Stimulated activated CD8-positive, alpha-beta memory T cell treated with anti-CD3 and anti-CD28 coated beads, Interleukin-7, amount 100 ng/mL, for 24 hours (primary cell): ENCODE measurements around the gene C1orf210.

ENCODE experiments used
- DNase-seq: peaks from one replicate; pipeline ENCODE4 v3.0.0-alpha.2; 2020; ENCODE audit warnings: low read depth

The C1orf210 gene

DNA sequence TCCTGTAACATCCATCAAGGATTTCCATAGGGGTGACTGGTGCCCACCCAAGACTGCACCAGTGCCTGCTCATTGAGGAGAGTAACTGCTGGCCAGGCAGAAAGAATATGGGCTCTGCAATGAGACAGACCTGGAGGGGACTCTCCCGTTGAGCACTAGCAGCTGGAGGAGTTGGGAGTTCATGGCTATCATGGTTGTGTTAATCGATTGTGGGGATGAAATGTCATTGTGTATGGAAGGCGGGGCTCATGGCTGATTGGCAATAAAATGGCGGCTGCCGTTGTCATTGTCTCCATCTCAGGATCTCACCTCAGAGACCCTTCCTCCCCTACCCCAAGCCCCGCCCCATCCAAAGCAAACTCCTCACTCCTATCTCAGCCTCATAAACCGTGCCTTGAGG, 11.7 kb downstream of the C1orf210 start:
- DNase-seq = no peak

DNA sequence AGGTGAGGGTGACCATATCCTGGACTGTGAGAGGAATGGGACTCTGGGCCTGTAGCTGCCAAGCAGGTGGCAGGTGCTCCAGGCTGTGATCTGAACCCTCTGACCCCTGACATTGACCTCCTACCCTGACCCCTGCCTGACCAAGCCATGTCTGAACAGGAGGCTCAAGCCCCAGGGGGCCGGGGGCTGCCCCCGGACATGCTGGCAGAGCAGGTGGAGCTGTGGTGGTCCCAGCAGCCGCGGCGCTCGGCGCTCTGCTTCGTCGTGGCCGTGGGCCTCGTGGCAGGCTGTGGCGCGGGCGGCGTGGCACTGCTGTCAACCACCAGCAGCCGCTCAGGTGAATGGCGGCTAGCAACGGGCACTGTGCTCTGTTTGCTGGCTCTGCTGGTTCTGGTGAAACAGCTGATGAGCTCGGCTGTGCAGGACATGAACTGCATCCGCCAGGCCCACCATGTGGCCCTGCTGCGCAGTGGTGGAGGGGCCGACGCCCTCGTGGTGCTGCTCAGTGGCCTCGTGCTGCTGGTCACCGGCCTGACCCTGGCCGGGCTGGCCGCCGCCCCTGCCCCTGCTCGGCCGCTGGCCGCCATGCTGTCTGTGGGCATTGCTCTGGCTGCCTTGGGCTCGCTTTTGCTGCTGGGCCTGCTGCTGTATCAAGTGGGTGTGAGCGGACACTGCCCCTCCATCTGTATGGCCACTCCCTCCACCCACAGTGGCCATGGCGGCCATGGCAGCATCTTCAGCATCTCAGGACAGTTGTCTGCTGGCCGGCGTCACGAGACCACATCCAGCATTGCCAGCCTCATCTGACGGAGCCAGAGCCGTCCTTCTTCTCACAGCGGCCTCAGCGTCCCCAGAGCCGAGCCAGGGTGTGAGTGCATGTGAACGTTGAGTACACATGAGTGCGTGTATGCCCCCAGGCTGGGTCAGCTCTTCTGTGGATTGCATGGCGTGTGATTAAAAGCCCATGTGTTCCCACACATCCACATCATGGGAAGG, 12.5 kb downstream of the C1orf210 start:
- no peak for DNase-seq

DNA sequence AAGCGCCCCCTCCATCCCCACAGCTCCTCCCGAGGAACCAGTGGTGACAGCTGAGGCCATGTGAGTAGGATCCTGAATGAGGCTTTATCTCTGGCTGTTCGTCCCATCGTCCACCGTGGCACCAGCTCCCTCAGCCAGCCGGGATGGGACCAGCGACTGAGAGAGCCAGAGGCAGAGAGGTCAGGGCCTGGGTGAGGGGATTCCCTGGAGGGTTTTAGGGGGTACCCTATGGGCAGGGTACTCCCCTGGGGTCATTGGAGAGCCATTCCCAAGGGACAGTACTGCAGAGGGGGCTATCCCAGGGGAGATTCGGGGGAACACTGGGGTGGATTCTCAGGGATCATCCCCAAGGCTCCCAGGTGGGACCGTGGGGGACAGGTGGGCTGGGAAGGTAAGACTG, 13.2 kb downstream of the C1orf210 start:
- DNase-seq = no peak

DNA sequence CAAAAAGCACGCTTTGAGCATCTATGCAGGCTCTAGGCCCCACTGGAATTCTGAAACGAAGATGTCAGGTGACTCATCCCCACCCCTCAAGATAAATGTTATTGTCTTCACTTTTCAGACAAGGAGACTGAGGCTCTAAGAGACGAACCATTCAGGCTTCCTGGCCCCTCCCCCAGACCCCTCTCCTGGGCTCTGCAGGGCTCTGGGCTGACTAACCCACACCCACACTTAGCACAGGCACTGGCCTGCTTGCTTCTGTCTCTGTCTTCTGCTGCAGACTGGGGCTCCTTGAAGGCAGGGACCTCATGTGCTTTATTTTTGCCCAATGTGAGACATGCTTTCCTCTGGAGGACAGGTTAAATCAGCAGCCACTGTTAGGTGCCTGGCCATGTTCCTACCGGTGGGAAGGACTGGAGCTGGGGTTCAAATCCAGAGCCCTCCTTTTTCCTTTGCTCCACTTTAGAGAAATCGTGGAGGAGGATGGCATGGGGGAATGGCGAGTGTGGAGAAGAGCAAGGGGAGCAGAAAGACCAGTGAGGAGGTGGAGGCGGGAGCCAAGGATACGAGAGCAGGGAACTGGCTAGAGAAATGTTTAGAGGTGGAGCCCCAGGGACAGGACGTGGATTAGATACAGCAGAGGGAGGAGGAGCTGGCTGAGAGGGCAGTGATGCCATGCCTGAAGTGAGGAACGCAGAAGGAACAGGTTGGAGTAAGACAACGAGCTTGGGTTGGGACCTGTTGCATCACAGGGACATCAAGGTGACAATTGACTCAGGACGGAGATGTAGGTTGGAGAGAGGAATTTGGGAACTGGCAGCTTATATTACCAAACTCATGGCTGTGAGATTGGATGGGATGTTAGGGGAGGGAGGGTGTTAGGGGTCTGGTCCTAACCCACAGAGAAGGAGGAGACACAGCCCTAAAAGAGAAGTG, 13.9 kb downstream of the C1orf210 start:
- DNase-seq = no peak

DNA sequence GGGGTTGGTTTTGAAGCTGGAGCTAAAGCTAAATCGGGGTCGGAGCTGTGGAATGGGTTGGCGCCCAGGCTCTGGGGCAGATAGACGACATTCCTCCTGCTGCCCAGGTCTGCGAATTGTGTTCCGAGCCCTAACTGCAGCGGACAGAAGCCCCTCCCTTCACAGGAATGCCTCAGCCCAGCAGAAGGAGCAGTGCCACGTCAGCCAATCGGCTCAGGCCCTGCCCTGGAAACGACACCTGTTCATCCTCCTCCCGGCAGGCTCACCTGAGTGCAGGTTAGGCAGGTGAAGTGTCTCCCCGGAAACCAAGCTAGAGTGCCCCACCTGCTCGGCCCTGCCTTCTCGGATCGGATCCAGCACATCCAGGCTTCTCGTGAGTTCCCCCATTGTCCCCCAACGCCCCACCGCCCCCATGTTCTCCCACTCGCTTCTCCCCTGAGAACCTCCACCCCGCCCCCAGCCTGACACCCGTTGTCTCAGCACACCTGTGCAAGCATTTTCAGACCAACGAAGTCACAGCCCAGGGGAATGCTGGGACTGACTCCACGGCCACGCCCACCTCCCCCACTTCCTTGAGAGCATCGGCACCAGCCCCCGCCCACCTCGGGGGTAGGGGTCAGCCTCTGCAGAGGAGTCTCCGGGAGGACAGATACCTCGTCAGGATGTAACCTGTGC, 14.8 kb downstream of the C1orf210 start:
- no peak for DNase-seq

DNA sequence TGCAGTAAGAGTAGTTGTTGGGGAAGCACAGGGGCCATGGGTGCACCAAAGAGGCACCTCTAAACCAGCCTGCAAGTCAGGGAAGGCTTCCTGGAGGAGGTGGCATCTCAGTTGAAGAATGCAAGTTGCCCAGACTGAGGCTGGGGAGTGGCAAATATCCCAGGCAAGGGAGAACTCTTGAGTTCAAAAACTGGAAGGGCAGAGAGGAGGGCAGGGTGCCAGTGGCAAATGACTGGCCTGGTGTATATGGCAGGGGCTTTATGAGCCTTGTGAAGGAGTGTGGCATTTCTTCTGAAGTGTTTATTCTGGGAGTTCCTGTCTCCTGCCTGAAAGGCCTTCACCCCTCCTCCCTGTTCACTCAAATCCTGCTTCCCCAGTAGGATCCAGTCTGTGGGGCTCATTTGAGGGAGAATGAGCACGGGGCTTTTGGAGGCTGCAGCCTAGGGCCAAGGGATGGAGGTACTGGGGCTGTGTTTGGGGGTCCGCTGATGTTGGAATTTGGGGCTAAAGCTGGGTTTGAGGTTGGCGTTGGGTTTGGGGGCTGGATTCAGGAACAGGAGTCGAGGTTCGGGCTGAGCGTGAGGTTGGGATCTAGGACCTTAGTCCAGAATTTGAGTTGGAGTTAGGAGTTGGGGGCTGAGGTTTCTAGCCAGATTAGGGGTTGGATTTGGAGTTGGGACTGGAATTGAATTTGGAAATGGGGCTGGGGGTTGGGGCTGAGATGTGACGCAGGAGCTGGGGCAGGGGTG, 15.6 kb downstream of the C1orf210 start, which contains the start of gene TMEM125:
Gene TMEM125 (plus strand): TSS at position 357 of the 749 bp plus-strand sequence. CDS start 2,740 bp downstream, outside the sequence.
- DNase-seq = no peak

DNA sequence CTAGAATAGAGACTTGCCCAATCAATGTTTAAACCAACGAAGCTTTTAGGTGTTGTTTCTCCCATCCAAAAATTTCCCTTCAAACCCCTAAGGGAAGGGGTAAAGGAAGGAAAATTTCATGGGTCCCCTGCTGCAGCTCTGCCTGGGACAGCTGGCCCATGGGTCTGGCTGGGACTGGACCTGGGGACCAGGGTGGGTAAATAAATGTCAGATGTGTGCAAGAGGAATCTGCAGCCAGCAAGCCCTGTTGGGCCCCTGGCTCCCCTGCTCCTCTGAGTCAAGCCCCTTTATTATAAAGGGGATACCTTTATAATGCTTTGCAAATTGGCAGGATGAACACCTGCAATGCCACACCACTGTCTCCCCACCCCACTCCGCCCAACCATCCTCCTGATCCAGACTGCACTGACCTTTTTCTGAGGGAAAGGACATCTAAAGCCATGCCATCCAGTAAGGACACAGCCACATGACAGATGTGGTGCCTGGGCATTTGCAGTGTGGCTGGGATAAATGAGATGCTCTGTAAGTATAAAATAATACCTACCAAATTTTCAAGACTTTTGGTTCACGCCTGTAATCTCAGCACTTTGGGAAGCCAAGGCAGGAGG, 17.5 kb downstream of the C1orf210 start:
- DNase-seq = no peak

DNA sequence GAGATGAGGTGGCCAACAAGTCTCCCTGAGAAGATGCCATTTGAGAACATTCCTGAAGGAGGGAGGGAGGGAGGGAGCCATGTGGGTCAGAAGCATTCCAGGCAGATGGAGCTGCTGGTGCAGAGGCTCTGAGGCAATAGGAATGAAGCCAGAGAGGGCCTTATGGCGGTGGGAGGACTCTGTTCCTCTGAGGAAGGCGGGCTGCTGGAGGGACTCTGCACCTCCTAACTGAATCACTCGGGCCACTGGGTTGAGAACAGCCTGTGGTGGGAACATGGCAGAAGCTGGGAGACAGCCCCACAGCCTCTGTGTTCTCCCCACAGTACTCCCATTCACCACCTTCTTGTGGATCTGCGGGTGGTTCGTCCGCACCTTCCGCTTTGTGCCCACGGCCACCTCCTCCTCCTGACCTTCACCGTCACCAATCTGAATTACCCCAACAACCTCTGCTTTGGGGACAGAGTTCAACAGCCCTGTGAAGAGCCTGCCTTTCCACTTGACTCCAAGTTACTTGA, 18.0 kb downstream of the C1orf210 start:
- no peak for DNase-seq

DNA sequence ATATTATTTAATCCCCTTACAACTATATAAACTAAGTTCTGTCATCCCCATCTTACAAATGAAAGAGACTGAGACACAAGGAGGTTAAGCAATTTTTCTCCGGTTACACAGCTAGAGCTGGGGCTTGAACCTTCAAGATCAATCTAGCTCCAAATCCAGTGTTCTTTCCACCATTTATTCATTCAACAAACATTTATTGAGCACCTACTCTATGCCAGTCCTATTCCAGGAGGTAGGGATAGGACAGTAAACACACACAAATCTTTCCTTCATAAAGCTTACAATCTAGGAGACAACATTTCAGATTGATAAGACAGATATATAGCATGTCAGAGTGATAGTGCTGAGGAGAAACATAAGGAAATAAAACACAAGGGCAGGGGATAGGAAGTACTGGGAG, 18.5 kb downstream of the C1orf210 start:
- DNase-seq = no peak

DNA sequence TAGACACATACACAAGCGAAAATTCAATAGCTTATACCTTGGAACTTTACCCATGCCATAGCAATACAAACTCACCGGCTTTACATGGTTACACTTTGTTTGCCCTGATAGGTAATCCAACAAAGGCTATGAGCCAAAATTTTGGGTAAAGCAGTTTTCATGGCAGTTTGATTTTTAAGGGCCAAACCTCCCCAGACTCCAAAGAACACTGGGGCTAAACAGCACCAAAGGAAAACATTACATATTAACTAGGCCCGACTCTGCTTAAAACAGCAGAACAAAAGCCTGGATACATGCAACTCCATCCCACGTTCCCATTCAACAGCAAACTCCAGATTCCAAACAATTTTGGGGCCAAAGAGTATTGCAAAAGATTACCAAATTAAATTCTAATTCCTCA, 19.9 kb downstream of the C1orf210 start:
- DNase-seq = no peak

DNA sequence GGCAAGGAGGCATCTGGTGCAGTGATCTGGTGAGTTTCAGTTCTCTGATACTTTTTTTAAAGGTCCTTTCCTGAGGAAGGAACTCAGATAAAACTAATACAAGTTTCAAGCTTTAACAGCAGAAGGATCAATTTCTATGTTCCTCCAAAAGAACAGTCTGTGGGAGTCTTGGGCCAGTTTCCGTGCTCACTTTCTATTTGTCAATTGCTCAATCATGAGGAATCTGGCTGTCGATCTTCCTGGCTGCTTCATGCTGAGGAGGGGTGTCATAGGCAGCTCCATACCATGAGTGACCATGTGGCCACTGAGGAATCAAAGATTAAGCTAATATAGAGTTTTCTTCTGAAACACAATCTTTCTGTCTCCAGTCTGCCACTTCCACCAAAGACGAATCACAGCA, 27.0 kb downstream of the C1orf210 start:
- no peak for DNase-seq

DNA sequence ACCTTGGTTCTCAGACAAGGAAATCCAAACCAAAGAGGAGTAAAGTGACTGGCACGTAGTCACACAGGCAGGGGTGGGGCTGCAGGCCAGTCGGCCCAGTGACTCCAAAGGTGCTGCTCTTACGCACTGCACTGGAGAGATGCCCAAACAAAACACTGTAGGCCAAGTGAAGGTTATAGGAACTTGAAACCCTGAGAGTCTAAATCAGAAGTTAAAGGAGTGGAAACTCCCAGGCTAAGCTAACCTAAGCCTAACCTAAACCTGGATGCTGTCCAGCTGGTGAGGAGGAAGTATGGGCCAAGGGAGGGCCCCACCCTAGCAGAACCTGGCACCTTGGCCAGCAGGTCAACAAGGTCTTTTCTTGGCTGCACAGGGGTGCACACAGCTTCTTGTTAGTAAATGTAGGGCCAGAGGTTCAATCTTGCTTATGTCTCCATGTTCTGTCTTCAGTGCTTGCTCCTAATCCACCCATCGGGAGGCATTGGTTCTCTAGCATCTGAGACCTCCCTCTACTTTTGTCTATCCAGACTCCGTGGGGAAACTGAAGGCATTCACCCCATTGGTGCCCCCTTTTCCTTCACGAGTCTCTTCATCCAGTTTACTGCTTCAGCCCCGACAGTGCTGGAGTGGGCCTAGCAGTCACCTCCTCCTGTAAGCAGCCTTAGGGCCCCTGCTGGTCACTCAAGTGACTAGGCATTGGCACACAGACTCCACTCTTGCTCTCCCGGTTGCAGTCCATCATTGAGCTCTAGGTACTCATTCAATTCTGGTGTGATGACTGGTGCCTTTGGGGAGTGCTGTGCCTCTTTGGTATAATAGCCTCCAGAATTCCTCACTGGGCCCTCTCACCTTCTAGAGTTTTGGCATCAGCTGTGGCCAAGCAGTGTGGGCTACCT, 28.5 kb downstream of the C1orf210 start:
- no peak for DNase-seq

DNA sequence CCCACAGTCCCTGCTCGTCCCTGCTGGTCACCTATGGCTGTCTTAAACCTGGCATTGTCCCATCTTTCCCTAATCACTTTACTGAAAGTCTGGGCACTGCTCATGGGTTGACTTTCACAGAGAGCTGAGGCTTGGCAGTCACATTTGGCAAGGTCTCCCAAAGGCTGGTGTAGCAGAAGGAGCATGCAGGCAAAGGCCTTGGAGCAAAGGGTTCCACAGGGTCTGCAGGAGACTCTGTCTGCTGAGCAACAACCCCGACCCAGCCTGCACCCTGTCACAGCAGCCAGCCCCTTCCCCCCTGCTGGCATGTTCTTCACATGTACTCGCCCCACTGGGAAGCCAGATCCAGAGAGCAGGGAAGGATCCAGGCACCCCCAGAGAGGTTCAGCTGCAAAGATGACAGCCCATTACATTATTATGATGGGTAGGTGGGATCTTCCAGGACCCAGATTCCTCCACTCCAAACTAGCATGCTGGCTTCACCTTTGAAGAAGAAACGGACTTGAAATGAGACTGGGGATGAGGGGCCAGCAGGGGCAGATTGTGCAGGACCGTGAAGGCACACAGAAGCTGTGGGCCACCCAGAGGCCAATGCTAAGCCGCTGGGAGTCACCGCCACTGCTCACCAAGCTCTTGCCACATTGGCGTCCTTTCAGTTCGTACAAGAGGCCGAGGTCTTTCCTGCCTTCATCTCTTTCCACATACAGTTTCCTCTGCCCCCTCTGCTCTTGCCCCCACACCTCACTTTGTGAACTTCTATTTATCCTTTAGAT, 29.8 kb downstream of the C1orf210 start:
- DNase-seq = no peak

DNA sequence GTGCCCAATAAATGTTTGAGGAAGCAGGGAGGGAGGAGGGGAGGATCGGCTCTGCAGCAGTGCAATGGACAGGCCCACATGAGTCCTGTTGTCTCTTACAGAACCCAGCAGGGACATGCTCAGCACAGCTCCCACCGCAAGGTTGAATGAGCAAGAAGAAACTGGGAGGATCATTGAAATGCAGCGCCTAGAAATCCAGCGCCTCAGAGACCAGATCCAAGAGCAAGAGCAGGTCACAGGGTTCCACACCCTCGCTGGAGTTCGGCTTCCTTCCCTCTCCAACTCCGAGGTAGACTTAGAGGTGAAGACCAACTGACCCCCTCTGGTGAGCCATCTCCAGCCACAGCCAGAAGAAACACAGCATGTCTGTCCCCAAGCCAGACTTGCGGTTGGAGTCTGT, 31.5 kb downstream of the C1orf210 start:
- DNase-seq = no peak

DNA sequence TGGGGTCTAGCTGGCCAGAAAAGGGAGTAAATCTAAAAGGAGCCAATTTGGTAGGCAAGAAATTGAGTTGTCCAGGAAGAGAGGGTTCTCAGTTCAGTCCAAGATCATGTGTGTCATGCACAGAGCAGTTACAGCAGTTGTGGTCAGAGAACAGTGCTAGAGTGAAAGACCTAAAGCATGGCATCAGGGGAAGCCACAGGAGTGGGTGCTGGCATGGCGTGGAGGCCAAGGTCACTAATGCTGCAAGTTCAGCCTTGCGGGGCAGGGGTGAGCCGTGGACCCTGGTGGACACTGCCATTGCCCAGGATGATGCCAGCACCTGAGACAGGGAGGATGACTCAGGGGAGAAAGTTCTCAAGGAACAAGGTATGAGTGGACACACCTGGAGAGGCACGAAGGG, 32.2 kb downstream of the C1orf210 start:
- no peak for DNase-seq

DNA sequence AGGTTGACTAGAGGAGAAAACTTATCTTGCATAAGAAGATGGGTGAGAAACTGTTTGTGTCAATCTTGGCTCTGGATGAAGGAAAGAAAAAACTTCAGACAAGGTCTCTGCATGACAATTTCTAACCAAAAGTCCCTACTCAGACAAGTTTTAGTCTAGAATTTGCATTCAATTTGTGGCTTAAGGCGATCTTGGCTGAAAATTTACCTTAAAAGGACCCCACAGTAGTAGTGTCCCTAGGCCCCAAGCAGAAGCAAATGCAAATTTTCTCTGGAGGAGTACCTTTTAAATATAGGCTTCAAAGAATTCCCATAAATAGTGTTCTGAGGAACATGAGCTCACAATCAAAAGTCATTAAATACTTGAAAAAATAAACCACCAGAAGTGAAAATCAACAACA, 33.2 kb downstream of the C1orf210 start:
- DNase-seq = no peak

DNA sequence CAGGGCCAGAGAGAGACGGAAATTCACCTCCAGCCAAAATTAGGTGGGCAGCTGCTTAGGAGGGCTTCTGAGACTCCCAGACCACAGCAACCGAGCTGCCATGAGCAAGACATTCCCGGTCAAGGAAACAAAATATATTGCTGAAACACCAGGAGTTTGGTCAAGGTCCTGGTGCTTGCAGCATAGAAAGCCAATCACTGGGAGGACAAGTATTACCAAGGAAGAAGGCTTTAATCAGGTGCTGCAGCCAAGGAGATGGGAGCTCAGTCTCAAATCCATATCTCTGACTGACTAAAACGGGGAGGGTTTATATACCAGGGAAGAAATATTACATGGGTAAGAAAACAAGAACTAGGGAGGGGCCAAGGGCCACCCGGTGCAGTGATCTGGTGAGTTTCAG, 34.4 kb downstream of the C1orf210 start:
- DNase-seq = no peak

DNA sequence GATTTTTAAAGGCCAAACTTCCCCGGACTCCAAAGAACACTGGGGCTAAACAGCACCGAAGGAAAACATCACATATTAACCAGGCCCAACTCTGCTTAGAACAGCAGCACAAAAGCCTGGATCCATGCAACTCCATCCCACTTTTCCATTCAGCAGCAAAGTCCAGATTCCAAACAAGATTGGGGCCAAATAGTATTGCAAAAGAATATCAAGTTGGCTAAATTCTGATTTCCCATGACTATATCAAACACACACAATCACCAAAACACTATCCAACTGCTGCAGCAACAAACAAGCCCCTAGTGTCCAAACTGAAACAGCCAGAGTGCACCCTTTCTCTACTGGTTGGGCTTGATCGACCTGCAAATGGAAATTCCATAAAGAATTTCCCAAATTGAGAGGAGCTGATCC, 35.0 kb downstream of the C1orf210 start:
- DNase-seq = no peak
